Epithelial cell of esophagus (primary cell): ENCODE results near the gene KIZ.

Experiments
- DNase-seq: peaks from one replicate; pipeline ENCODE4 v3.0.0; 2010; ENCODE audit warnings: low read depth
- H3K4me3 ChIP-seq: 2 replicates; pipeline ENCODE4 v1.5.1; 2011; ENCODE audit warnings: mild to moderate bottlenecking, low read length, control low read depth
- CTCF ChIP-seq: IDR thresholded peaks from 2 replicates; pipeline ENCODE4 v1.5.1; 2011; ENCODE audit warnings: low read depth, mild to moderate bottlenecking, low read length, control low read depth, inconsistent platforms; ENCODE audit not compliant: insufficient read depth; ENCODE audit errors: missing control alignments

KIZ gene

DNA sequence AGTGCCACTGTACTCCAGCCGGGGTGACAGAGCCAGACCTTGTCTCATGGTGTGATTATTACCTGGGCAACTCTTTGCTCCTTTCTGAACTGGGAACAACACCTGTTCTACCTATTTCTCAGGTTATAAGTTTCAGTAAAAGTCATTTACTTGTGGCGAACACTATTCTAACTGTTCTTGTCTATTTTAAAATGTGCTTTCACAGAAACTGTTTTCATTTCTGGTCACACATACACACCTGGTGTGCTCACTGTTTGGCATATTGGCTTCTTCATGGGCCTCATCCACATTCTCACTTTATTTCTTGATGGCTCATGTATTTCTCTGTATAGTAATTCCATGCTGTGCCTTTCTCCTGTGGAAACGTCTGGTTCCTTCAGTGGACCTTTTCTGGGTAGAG is 146.8 kb downstream of the KIZ start:
- TF ChIP-seq CTCF = no peak
- no peak overlapping the region for H3K4me3 ChIP-seq
- DNase-seq = no peak

- no peak overlapping the region for H3K4me3 ChIP-seq
- TF ChIP-seq CTCF = no peak
- DNase-seq = no peak
These were observed 148.0 kb downstream of the KIZ start for GRCh38 chr20:21273755-21274386.

- no peak overlapping the region for H3K4me3 ChIP-seq
- no peak for TF ChIP-seq CTCF
- DNase-seq = no peak
These were observed 152.9 kb downstream of the KIZ start for GRCh38 chr20:21278829-21279228.

DNA sequence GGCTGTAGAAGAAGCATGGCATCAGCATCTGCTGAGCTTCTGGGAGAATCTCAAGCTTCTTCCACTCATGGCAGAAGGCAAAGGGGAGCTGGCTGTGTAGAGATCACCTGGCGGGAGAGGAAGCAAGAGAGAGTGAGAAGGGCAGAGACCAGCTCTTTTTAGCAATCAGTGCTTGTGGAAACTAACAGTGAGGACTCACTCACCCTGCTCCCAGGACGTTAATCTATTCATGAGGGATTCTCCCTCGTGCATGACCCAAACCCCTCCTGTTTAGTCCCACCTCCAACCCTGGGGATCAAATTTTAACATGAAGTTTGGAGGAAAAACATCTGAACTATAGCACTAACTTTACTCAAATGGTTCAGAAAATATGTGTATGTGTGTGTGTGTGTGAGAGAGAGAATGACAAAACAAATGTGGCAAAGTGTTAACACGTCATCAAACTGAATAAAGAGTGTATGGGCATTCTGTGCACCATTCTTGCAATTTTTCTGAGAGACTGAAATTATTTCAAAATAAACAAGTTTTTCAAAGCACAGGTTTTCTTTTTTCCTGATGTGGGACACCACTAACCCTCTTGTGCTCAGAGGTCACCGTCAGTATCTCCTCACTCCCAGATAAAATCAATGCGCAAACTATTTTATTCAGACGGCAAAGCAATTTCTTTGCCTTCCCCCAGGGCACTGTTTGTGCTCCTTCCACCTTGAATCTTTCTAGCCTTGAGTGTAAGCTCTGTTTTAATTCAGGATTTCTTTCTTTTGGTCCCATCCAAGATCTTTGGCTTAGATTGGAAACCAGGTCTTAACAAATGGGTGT is 154.0 kb downstream of the KIZ start:
- no peak for TF ChIP-seq CTCF
- H3K4me3 ChIP-seq = no peak overlapping the region
- no peak for DNase-seq

DNA sequence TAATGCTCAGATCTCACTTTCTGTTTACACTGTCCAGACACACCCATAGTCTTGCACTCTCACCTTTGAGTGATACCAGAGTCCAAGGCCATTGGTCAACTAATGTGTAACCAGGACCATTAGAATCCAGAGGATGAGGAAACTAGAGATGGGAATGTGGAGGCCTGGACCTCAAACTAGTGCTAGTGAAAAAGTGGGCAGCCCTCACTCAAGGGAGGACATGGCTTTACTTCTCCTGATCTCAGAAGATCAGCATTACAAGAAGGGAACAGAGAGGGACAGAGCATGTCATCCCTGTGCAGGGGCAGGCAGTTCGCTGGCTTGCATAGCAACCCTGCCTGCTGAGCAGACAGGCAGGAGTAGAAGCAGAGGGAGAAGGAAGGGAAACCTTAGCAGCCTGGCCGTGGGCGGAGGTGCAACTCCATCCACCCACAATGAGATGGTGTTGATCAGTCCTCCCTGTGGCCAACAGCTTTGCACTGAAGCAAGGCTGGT is 154.7 kb downstream of the KIZ start:
- H3K4me3 ChIP-seq = no peak overlapping the region
- TF ChIP-seq CTCF = no peak
- no peak for DNase-seq

- no peak for TF ChIP-seq CTCF
- no peak overlapping the region for H3K4me3 ChIP-seq
- DNase-seq = no peak
These were observed 160.9 kb downstream of the KIZ start for GRCh38 chr20:21286775-21287174.
